A673 (cell line): ENCODE results near the gene GARRE1. TPM values are rescaled to one million over a fixed set of nuclear protein-coding genes. Genes with fewer than 3 reads are reported as not detected.

ENCODE experiments used
- BruUV-seq: library from RNA; stranded (reverse); fragments of 400-500 nt; replicated peaks from 2 replicates; lab custom pipeline; 2021; lab: Mats Ljungman, UMichigan
- CTCF ChIA-PET: fragments of 300-600 bp; sonication (Branson Sonifier 250); formaldehyde crosslinking; loops from one replicate; lab custom pipeline; 2022; ENCODE audit warnings: antibody characterized with exemption; lab: Charles Lee
- POLR2A ChIA-PET: fragments of 300-600 bp; sonication (Branson Sonifier 250); formaldehyde crosslinking; loops from one replicate; lab custom pipeline; 2022; ENCODE audit warnings: antibody characterized with exemption; ENCODE audit not compliant: low non-redundant PET; lab: Charles Lee
- DNase-seq: peaks from one replicate; pipeline ENCODE4 v3.0.0-alpha.2; 2015; ENCODE audit warnings: low spot score
- H3K27ac ChIP-seq: fragments of 200-600 bp; sonication (generic); 2 replicates; pipeline ENCODE4 v1.5.1; 2016; ENCODE audit warnings: mixed run types, low read depth, mild to moderate bottlenecking, mixed read lengths, antibody characterized with exemption, low read length; ENCODE audit not compliant: poor library complexity, severe bottlenecking
- H3K27me3 ChIP-seq: fragments of 200-600 bp; sonication (generic); replicated peaks from 2 replicates; pipeline ENCODE4 v1.6.1; 2017; ENCODE audit warnings: mixed run types, low read depth, mild to moderate bottlenecking, mixed read lengths, antibody characterized with exemption, low read length; ENCODE audit not compliant: insufficient read depth, poor library complexity
- H3K36me3 ChIP-seq: fragments of 200-600 bp; sonication (generic); 2 replicates; pipeline ENCODE4 v1.6.1; 2016; ENCODE audit warnings: mixed run types, mild to moderate bottlenecking, mixed read lengths, antibody characterized with exemption, low read length; ENCODE audit not compliant: insufficient read depth, poor library complexity, severe bottlenecking
- H3K4me1 ChIP-seq: fragments of 200-600 bp; sonication (generic); 2 replicates; pipeline ENCODE4 v1.6.1; 2017; ENCODE audit warnings: mixed run types, mild to moderate bottlenecking, mixed read lengths, antibody characterized with exemption, low read length; ENCODE audit not compliant: insufficient read depth, poor library complexity, severe bottlenecking
- H3K4me3 ChIP-seq: fragments of 200-600 bp; sonication (generic); 2 replicates; pipeline ENCODE4 v1.5.1; 2016; ENCODE audit warnings: low read depth, mixed run types, mild to moderate bottlenecking, mixed read lengths, low read length; ENCODE audit not compliant: poor library complexity, severe bottlenecking
- H3K9me3 ChIP-seq: fragments of 200-600 bp; sonication (generic); 2 replicates; pipeline ENCODE4 v1.6.1; 2016; ENCODE audit warnings: mixed run types, low read depth, mild to moderate bottlenecking, mixed read lengths, antibody characterized with exemption, low read length; ENCODE audit not compliant: poor library complexity, severe bottlenecking
- EZH2 ChIP-seq: fragments of 200-600 bp; sonication (generic); IDR thresholded peaks from 2 replicates; pipeline ENCODE4 v1.6.1; 2017; ENCODE audit warnings: borderline replicate concordance, low read depth, mild to moderate bottlenecking, mixed read lengths, antibody characterized with exemption, low read length; ENCODE audit not compliant: poor library complexity, severe bottlenecking
- intact Hi-C: fragments of 100-400 bp; cut with micrococcal nuclease; formaldehyde crosslinking; loops from one replicate; pipeline ENCODE4 v1.10.0; 2022; ENCODE audit not compliant: unreplicated experiment
- total RNA-seq: library from RNA; stranded (reverse); gene quantifications from 2 replicates; pipeline ENCODE4 v1.2.3, GENCODE V29; 2021
- TF ChIP-seq, protein P1 (sequence below): fragments of 300-800, 200-600 bp; sonication (generic); conservative IDR thresholded peaks from 2 replicates; pipeline ENCODE4 v1.5.1; 2017; ENCODE audit warnings: low read depth, mild to moderate bottlenecking, antibody characterized with exemption, low read length, moderate library complexity, mixed read lengths

Gene GARRE1
- total RNA-seq, 1 experiment from 2014 or later = 21.0 TPM

DNA sequence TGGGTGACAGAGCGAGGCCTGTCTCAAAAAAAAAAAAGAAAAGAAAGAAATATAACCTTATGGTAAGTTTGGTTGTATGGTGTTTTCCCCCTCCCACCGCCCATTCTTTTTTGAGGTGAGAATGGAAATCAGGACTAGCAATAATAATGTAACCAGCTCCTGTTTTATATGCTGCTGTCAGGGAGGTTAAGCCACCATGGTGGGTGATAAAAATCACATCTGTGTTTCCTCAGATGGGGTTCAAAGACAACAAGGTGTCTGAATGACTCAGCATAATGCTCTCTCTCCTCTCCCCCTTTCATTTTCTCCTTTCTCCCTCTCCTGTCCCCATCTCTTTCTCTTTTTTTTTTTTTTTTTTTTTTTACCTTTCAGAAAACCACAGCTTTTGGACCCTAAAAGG lies 28.3 kb upstream of the GARRE1 start:
- Histone ChIP-seq H3K36me3 (peaks cover 93% of the 10 kb centered on the region), H3K9me3 (no peaks in the 10 kb centered on the region), H3K4me3 (no peak overlapping the region), H3K27ac (peak overlapping the region; percentile 69), H3K27me3 (no peaks in the 10 kb centered on the region), H3K4me1 (no peaks in the 10 kb centered on the region)
- no peak for TF ChIP-seq EZH2
- TF ChIP-seq, protein P1, sequence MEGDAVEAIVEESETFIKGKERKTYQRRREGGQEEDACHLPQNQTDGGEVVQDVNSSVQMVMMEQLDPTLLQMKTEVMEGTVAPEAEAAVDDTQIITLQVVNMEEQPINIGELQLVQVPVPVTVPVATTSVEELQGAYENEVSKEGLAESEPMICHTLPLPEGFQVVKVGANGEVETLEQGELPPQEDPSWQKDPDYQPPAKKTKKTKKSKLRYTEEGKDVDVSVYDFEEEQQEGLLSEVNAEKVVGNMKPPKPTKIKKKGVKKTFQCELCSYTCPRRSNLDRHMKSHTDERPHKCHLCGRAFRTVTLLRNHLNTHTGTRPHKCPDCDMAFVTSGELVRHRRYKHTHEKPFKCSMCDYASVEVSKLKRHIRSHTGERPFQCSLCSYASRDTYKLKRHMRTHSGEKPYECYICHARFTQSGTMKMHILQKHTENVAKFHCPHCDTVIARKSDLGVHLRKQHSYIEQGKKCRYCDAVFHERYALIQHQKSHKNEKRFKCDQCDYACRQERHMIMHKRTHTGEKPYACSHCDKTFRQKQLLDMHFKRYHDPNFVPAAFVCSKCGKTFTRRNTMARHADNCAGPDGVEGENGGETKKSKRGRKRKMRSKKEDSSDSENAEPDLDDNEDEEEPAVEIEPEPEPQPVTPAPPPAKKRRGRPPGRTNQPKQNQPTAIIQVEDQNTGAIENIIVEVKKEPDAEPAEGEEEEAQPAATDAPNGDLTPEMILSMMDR = no peak
- DNase-seq = no peak
- intact Hi-C loops = no loop called here
- CTCF ChIA-PET = no interaction called here
- no TSS peak for BruUV-seq
- POLR2A ChIA-PET = no interaction called here

DNA sequence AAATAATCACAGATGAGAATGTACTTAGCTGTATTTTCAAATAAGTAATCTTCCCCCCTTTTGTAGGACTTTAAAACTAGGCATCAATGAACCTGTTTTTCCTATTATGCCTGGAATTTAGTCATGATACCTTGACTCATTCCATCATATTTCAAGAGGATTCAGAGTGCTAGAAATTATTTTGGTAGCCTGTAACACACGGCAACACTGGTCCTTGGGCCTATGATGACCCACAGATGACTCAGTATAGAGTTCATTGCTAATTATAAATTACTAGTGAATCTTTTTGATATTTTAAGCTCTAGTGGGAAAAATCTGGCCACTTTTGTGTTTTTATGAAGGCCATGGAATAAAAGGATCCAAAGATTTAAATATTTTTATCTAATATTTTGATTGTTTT lies 26.0 kb upstream of the GARRE1 start:
- H3K9me3 ChIP-seq = no peaks in the 10 kb centered on the region
- DNase-seq = no peak
- H3K4me1 ChIP-seq = no peaks in the 10 kb centered on the region
- BruUV-seq = no TSS peak
- intact Hi-C loops = no loop called here
- no peak overlapping the region for H3K27ac ChIP-seq
- POLR2A ChIA-PET = no interaction called here
- H3K27me3 ChIP-seq = no peaks in the 10 kb centered on the region
- peaks cover 70% of the 10 kb centered on the region for H3K36me3 ChIP-seq
- no peak for TF ChIP-seq EZH2
- TF ChIP-seq, protein P1 = no peak
- CTCF ChIA-PET = no interaction called here
- no peak overlapping the region for H3K4me3 ChIP-seq

DNA sequence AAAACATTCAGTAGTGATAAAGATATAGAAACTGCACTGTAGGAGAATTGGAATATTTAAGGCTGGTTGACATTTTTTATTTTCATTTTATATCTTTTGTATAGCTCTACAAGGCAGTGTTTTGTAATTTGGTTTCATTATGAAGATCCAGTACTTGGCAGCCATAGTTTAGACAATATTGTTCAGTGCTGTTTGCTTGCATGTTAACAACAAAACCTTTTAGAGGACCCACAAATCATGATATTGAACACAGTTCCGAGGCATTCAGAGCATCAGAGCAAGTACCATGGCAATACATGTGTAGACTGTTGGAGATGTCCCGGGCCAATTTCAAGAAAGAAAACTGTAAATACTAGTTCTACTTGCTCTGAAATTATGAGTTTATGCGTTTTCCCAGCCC lies 25.6 kb upstream of the GARRE1 start:
- POLR2A ChIA-PET = no interaction called here
- Histone ChIP-seq H3K27me3 (no peaks in the 10 kb centered on the region), H3K27ac (no peak overlapping the region), H3K4me1 (no peaks in the 10 kb centered on the region), H3K36me3 (peaks cover 66% of the 10 kb centered on the region), H3K9me3 (no peaks in the 10 kb centered on the region), H3K4me3 (no peak overlapping the region)
- no TSS peak for BruUV-seq
- TF ChIP-seq, protein P1 = no peak
- no peak for TF ChIP-seq EZH2
- intact Hi-C loops = no loop called here
- CTCF ChIA-PET = no interaction called here
- DNase-seq = no peak
